A673 (cell line): ENCODE measurements around the gene KLHL13. TPM values are rescaled to one million over a fixed set of nuclear protein-coding genes. Genes with fewer than 3 reads are reported as not detected.

Experiments
- BruUV-seq: library from RNA; stranded (reverse); fragments of 400-500 nt; replicated peaks from 2 replicates; lab custom pipeline; 2021; lab: Mats Ljungman, UMichigan
- CTCF ChIA-PET: fragments of 300-600 bp; sonication (Branson Sonifier 250); formaldehyde crosslinking; loops from one replicate; lab custom pipeline; 2022; ENCODE audit warnings: antibody characterized with exemption; lab: Charles Lee
- POLR2A ChIA-PET: fragments of 300-600 bp; sonication (Branson Sonifier 250); formaldehyde crosslinking; loops from one replicate; lab custom pipeline; 2022; ENCODE audit warnings: antibody characterized with exemption; ENCODE audit not compliant: low non-redundant PET; lab: Charles Lee
- DNase-seq: peaks from one replicate; pipeline ENCODE4 v3.0.0-alpha.2; 2015; ENCODE audit warnings: low spot score
- H3K27ac ChIP-seq: fragments of 200-600 bp; sonication (generic); 2 replicates; pipeline ENCODE4 v1.5.1; 2016; ENCODE audit warnings: mixed run types, low read depth, mild to moderate bottlenecking, mixed read lengths, antibody characterized with exemption, low read length; ENCODE audit not compliant: poor library complexity, severe bottlenecking
- H3K27me3 ChIP-seq: fragments of 200-600 bp; sonication (generic); replicated peaks from 2 replicates; pipeline ENCODE4 v1.6.1; 2017; ENCODE audit warnings: mixed run types, low read depth, mild to moderate bottlenecking, mixed read lengths, antibody characterized with exemption, low read length; ENCODE audit not compliant: insufficient read depth, poor library complexity
- H3K36me3 ChIP-seq: fragments of 200-600 bp; sonication (generic); 2 replicates; pipeline ENCODE4 v1.6.1; 2016; ENCODE audit warnings: mixed run types, mild to moderate bottlenecking, mixed read lengths, antibody characterized with exemption, low read length; ENCODE audit not compliant: insufficient read depth, poor library complexity, severe bottlenecking
- H3K4me1 ChIP-seq: fragments of 200-600 bp; sonication (generic); 2 replicates; pipeline ENCODE4 v1.6.1; 2017; ENCODE audit warnings: mixed run types, mild to moderate bottlenecking, mixed read lengths, antibody characterized with exemption, low read length; ENCODE audit not compliant: insufficient read depth, poor library complexity, severe bottlenecking
- H3K4me3 ChIP-seq: fragments of 200-600 bp; sonication (generic); 2 replicates; pipeline ENCODE4 v1.5.1; 2016; ENCODE audit warnings: low read depth, mixed run types, mild to moderate bottlenecking, mixed read lengths, low read length; ENCODE audit not compliant: poor library complexity, severe bottlenecking
- H3K9me3 ChIP-seq: fragments of 200-600 bp; sonication (generic); 2 replicates; pipeline ENCODE4 v1.6.1; 2016; ENCODE audit warnings: mixed run types, low read depth, mild to moderate bottlenecking, mixed read lengths, antibody characterized with exemption, low read length; ENCODE audit not compliant: poor library complexity, severe bottlenecking
- CTCF ChIP-seq: fragments of 300-800, 200-600 bp; sonication (generic); conservative IDR thresholded peaks from 2 replicates; pipeline ENCODE4 v1.5.1; 2017; ENCODE audit warnings: low read depth, mild to moderate bottlenecking, antibody characterized with exemption, low read length, moderate library complexity, mixed read lengths
- EZH2 ChIP-seq: fragments of 200-600 bp; sonication (generic); IDR thresholded peaks from 2 replicates; pipeline ENCODE4 v1.6.1; 2017; ENCODE audit warnings: borderline replicate concordance, low read depth, mild to moderate bottlenecking, mixed read lengths, antibody characterized with exemption, low read length; ENCODE audit not compliant: poor library complexity, severe bottlenecking
- intact Hi-C: fragments of 100-400 bp; cut with micrococcal nuclease; formaldehyde crosslinking; loops from one replicate; pipeline ENCODE4 v1.10.0; 2022; ENCODE audit not compliant: unreplicated experiment
- total RNA-seq: library from RNA; stranded (reverse); gene quantifications from 2 replicates; pipeline ENCODE4 v1.2.3, GENCODE V29; 2021

The KLHL13 gene
- total RNA-seq, 1 experiment from 2014 or later: 46.3 TPM

DNA sequence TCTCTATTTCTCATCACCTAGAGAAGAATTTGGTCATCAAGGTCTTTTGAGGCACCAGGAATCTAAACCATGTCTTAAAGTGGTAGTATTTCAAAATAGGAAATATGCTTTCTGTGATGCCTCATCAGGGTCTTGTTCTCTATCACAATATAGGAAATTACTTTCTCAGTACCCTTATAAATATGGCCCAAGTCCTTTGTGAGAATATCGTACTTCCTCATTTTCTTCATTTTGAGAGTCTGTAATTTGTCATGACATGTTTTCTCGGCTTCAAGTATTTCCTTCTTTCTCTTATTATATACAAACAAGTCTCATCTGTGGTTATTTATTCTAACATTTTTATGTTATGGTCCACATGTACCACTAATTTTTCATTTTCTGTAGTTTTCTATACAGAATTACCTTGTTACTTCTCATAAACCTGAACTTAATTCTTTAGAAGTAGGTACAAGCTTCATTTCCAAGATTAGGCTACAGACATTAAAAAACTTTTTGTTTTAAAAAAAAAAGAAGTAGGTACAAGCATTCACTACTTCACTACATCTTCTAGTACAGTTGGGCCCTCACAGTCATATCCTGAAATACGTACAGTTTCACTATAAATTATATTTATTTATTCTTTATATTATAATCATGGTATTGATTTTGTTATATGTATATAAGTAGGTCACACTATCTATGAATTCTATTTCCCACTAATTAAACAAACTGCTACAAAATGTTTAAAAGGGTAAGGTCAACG lies 54.4 kb downstream of the KLHL13 start:
- TF ChIP-seq CTCF (no peak), EZH2 (no peak)
- ChIA-PET CTCF (no interaction called here), POLR2A (no interaction called here)
- Histone ChIP-seq H3K4me1 (no peaks in the 10 kb centered on the region), H3K36me3 (no peaks in the 10 kb centered on the region), H3K27me3 (no peaks in the 10 kb centered on the region), H3K27ac (no peak overlapping the region), H3K9me3 (no peaks in the 10 kb centered on the region), H3K4me3 (no peak overlapping the region)
- no TSS peak for BruUV-seq
- no peak for DNase-seq
- intact Hi-C loops: no loop called here

- intact Hi-C loops: no loop called here
- Histone ChIP-seq H3K27me3 (no peaks in the 10 kb centered on the region), H3K4me1 (no peaks in the 10 kb centered on the region), H3K36me3 (no peaks in the 10 kb centered on the region), H3K9me3 (no peaks in the 10 kb centered on the region), H3K27ac (no peak overlapping the region), H3K4me3 (no peak overlapping the region)
- ChIA-PET CTCF (no interaction called here), POLR2A (no interaction called here)
- no peak for DNase-seq
- TF ChIP-seq CTCF (no peak), EZH2 (no peak)
- no TSS peak for BruUV-seq
Observed at GRCh38 chrX:118058924-118059323, 57.7 kb downstream of the KLHL13 start.

DNA sequence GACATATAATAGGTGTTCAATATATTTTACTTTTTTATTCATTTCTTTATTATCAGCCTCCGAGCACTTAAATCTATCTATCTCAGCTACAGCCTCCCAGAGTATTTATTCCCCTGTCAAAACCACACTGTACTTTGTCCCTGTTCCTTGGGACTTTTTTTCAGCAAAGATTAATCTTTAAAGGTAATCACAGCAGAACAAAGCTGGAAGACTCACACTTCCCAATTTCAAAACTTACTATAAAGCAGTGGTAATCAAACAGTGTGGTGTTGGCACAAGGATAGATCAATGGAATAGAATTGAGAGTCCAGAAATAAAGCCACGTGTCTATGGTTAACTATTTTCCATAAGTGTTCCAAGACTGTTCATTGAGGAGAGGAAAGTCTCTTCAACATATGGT lies 59.7 kb downstream of the KLHL13 start:
- POLR2A ChIA-PET: no interaction called here
- TF ChIP-seq CTCF (no peak), EZH2 (no peak)
- DNase-seq: no peak
- H3K4me3 ChIP-seq: no peak overlapping the region
- H3K27ac ChIP-seq: no peak overlapping the region
- no peaks in the 10 kb centered on the region for H3K9me3 ChIP-seq
- intact Hi-C loops: no loop called here
- CTCF ChIA-PET: no interaction called here
- no peaks in the 10 kb centered on the region for H3K27me3 ChIP-seq
- no TSS peak for BruUV-seq
- H3K36me3 ChIP-seq: no peaks in the 10 kb centered on the region
- no peaks in the 10 kb centered on the region for H3K4me1 ChIP-seq
